ENCODE data around the gene PHRF1.

DNA sequence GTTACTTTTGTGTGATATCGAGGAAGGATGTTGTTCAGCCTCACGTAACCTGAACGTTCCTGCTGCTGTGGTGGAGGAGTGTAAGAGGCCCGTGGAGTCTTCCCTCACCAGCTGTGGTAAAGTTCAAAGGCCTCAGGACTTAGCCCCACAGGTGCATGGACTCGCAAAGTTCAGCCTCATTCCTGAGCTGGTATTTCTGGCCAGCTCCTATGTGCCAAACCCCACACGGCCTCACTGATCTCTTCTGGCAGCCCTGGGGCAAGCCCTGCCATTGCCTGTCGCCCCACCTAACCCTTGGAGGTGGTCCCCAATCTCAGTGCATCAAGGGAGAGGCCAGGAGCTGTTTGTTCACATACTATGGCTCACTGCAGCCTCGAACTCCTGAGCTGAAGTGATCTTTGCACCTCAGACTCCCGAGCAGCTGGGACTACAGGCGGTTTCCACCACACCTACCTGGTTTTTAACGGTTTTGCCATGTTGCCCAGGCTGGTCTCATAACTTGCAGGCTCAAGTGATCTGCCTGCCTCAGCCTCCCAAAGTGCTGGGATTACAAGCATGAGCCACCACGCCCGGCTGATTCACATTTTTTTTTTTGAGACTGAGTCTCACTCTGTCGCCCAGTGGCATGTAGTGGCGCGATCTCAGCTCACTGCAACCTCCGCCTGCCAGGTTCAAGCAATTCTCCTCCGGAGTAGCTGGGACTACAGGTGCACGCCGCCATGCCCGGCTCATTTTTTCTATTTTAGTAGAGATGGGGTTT lies 2.2 kb downstream of the PHRF1 start:
- TF ChIP-seq, protein P1, sequence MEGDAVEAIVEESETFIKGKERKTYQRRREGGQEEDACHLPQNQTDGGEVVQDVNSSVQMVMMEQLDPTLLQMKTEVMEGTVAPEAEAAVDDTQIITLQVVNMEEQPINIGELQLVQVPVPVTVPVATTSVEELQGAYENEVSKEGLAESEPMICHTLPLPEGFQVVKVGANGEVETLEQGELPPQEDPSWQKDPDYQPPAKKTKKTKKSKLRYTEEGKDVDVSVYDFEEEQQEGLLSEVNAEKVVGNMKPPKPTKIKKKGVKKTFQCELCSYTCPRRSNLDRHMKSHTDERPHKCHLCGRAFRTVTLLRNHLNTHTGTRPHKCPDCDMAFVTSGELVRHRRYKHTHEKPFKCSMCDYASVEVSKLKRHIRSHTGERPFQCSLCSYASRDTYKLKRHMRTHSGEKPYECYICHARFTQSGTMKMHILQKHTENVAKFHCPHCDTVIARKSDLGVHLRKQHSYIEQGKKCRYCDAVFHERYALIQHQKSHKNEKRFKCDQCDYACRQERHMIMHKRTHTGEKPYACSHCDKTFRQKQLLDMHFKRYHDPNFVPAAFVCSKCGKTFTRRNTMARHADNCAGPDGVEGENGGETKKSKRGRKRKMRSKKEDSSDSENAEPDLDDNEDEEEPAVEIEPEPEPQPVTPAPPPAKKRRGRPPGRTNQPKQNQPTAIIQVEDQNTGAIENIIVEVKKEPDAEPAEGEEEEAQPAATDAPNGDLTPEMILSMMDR (IDR thresholded peaks at IDR 0.05) = no peak
- TF ChIP-seq EP300 (IDR thresholded peaks at IDR 0.05) (no peak), POLR2A (IDR thresholded peaks at IDR 0.05) (no peak)

All from ovary (tissue), 3 donors.